Endodermal cell (in vitro differentiated cells): ENCODE results near the gene SAMD5. TPM values are rescaled to one million over a fixed set of nuclear protein-coding genes. Genes with fewer than 3 reads are reported as not detected.

Experiments used
- DNase-seq: peaks from one replicate; pipeline ENCODE4 v3.0.0-alpha.2; 2017
- H3K27ac ChIP-seq: 2 replicates; pipeline ENCODE4 v1.5.1; 2013; ENCODE audit warnings: mild to moderate bottlenecking, low read depth, low read length, moderate library complexity
- H3K27me3 ChIP-seq: 2 replicates; pipeline ENCODE4 v1.6.1; 2013; ENCODE audit warnings: mild to moderate bottlenecking, low read length, moderate library complexity; ENCODE audit not compliant: insufficient read depth, control insufficient read depth, poor library complexity, severe bottlenecking
- H3K36me3 ChIP-seq: 2 replicates; pipeline ENCODE4 v1.7.0; 2013; ENCODE audit warnings: mild to moderate bottlenecking, low read length, moderate library complexity; ENCODE audit not compliant: control insufficient read depth, insufficient read depth
- H3K4me1 ChIP-seq: one replicate; pipeline ENCODE4 v1.7.0; 2013; ENCODE audit warnings: low read length; ENCODE audit not compliant: control insufficient read depth, insufficient read depth
- H3K4me3 ChIP-seq: 2 replicates; pipeline ENCODE4 v1.5.1; 2013; ENCODE audit warnings: mild to moderate bottlenecking, low read length, moderate library complexity
- H3K9ac ChIP-seq: 2 replicates; pipeline ENCODE4 v1.6.1; 2013; ENCODE audit warnings: mild to moderate bottlenecking, low read length, moderate library complexity; ENCODE audit not compliant: poor library complexity, severe bottlenecking; ENCODE audit errors: extremely low read depth
- H3K9me3 ChIP-seq: 2 replicates; pipeline ENCODE4 v1.6.1; 2013; ENCODE audit warnings: mild to moderate bottlenecking, low read length, moderate library complexity; ENCODE audit not compliant: control insufficient read depth
- H3K27ac Mint-ChIP-seq: 2 replicates; pipeline ENCODE4 v1.8.0; 2020; ENCODE audit warnings: mixed read lengths
- H3K27me3 Mint-ChIP-seq: 2 replicates; pipeline ENCODE4 v1.8.0; 2021; ENCODE audit warnings: mild to moderate bottlenecking, mixed read lengths; ENCODE audit not compliant: insufficient read depth
- H3K36me3 Mint-ChIP-seq: 2 replicates; pipeline ENCODE4 v1.8.0; 2020; ENCODE audit warnings: low read depth, mixed read lengths
- H3K4me1 Mint-ChIP-seq: 2 replicates; pipeline ENCODE4 v1.8.0; 2020; ENCODE audit warnings: mixed read lengths
- H3K4me3 Mint-ChIP-seq: 2 replicates; pipeline ENCODE4 v1.8.0; 2020; ENCODE audit warnings: mild to moderate bottlenecking, moderate library complexity, mixed read lengths
- H3K9me3 Mint-ChIP-seq: 2 replicates; pipeline ENCODE4 v1.8.0; 2020; ENCODE audit warnings: mild to moderate bottlenecking, mixed read lengths
- CTCF ChIP-seq: fragments of 200-600 bp; sonication (generic); conservative IDR thresholded peaks from 2 replicates; pipeline ENCODE4 v1.5.0; 2021; ENCODE audit warnings: antibody characterized with exemption, mild to moderate bottlenecking
- WGBS, 2 experiments: methylation state at CpG; one replicate each; pipeline versions ENCODE4 v1.1.5 to v1.1.7; 2013; ENCODE audit warnings: missing lambda C conversion rate in 2 of 2, mixed read lengths in 1 of 2; ENCODE audit not compliant: insufficient coverage in 1 of 2, insufficient read length in 1 of 2; 5-methylcytosine and 5-hydroxymethylcytosine counted together
- total RNA-seq, 2 donors: library from RNA; stranded (reverse); fragmentation: NEBNext Ultra II Directional in 1 of 2; extraction: Animal tissue kit (Norgen Biotek cat#: 25700) in 1 of 2; gene quantifications; 2 replicates in 1 of 2; 3 replicates in 1 of 2; pipeline ENCODE4 v1.2.1, GENCODE V29; 2021

SAMD5 gene
- total RNA-seq, 2 donors from 2014 or later: 0.69 to 0.99 TPM

- Histone ChIP-seq H3K27me3 (peaks cover 12% of the 10 kb centered on the region), H3K36me3 (no peaks in the 10 kb centered on the region)
- peaks cover 70% of the 10 kb centered on the region for H3K27me3 Mint-ChIP-seq
Observed at GRCh38 chr6:147503587-147503986, 4.9 kb upstream of the SAMD5 start.

GRCh38 chr6:147504848-147505247, 3.6 kb upstream of the SAMD5 start:
- WGBS, 2 experiments: 98 to 100% methylated on average over 2 of the region's 2 CpGs
- peaks cover 81% of the 10 kb centered on the region for H3K27me3 Mint-ChIP-seq
- Histone ChIP-seq H3K4me3 (no peak overlapping the region), H3K9me3 (peaks cover 15% of the 10 kb centered on the region), H3K36me3 (no peaks in the 10 kb centered on the region), H3K9ac (no peak overlapping the region), H3K27ac (no peak overlapping the region), H3K27me3 (peaks cover 19% of the 10 kb centered on the region), H3K4me1 (no peaks in the 10 kb centered on the region)
- DNase-seq: no peak
- H3K4me1 Mint-ChIP-seq: peaks cover 16% of the 10 kb centered on the region
- no peak for TF ChIP-seq CTCF
- H3K9me3 Mint-ChIP-seq: peaks cover 3% of the 10 kb centered on the region
- H3K4me3 Mint-ChIP-seq: no peak overlapping the region
- H3K27ac Mint-ChIP-seq: no peak overlapping the region
- H3K36me3 Mint-ChIP-seq: no peaks in the 10 kb centered on the region

More at GRCh38 chr6:147503587-147503986, 4.9 kb upstream of the SAMD5 start:
- TF ChIP-seq CTCF: no peak
- Mint-ChIP-seq H3K9me3 (peaks cover 13% of the 10 kb centered on the region), H3K27ac (no peak overlapping the region), H3K4me3 (no peak overlapping the region), H3K4me1 (peaks cover 11% of the 10 kb centered on the region), H3K36me3 (peaks cover 6% of the 10 kb centered on the region)
- H3K9ac ChIP-seq: no peak overlapping the region
- H3K4me1 ChIP-seq: no peaks in the 10 kb centered on the region
- H3K4me3 ChIP-seq: no peak overlapping the region
- H3K9me3 ChIP-seq: peaks cover 27% of the 10 kb centered on the region
- H3K27ac ChIP-seq: peak overlapping the region; percentile 64
- peak; percentile 53 for DNase-seq
- WGBS, 2 experiments: 6 to 28% methylated on average over 3 of the region's 3 CpGs

- H3K36me3 ChIP-seq: no peaks in the 10 kb centered on the region
- peak; percentile 92 for DNase-seq
- peak; percentile 92 for TF ChIP-seq CTCF
- peak overlapping the region; percentile 90 for H3K4me3 ChIP-seq
- peak overlapping the region; percentile 62 for H3K4me3 Mint-ChIP-seq
- no peak overlapping the region for H3K27ac ChIP-seq
- H3K9me3 ChIP-seq: no peaks in the 10 kb centered on the region
- no peak overlapping the region for H3K27ac Mint-ChIP-seq
- peaks cover 83% of the 10 kb centered on the region for H3K27me3 Mint-ChIP-seq
- no peaks in the 10 kb centered on the region for H3K36me3 Mint-ChIP-seq
- no peaks in the 10 kb centered on the region for H3K4me1 ChIP-seq
- H3K9me3 Mint-ChIP-seq: no peaks in the 10 kb centered on the region
- peaks cover 28% of the 10 kb centered on the region for H3K27me3 ChIP-seq
- H3K9ac ChIP-seq: no peak overlapping the region
- H3K4me1 Mint-ChIP-seq: peaks cover 28% of the 10 kb centered on the region
- WGBS, 2 experiments: 1 to 6% methylated on average over 3 to 30 of the region's 30 CpGs
Observed at GRCh38 chr6:147506704-147507114, 1.8 kb upstream of the SAMD5 start.
